GM18870 (cell line): ENCODE measurements around the gene ADH4.
A peak's percentile ranks its signal among the peaks of the same experiment; 100 is the strongest.
"Not testable (repeated sequence)": the region's sequence is repeated elsewhere in the genome, so short reads cannot be mapped to it uniquely, and the experiment has no call there.

Experiments
- ATAC-seq: cut with Tn5 transposase; IDR thresholded peaks from one replicate; pipeline ENCODE4 v1.9.1; 2021; ENCODE audit warnings: moderate library complexity; ENCODE audit not compliant: unreplicated experiment

ADH4 gene

GRCh38 chr4:99135541-99136162 is 8.4 kb downstream of the ADH4 start:
- no peak for ATAC-seq

- ATAC-seq, result no peak
These were observed 9.5 kb downstream of the ADH4 start for GRCh38 chr4:99134586-99134985.

- ATAC-seq, result no peak
These were observed 12.7 kb downstream of the ADH4 start for GRCh38 chr4:99131378-99131777.

- ATAC-seq, result no peak
These were observed 17.7 kb downstream of the ADH4 start for GRCh38 chr4:99126376-99126775.

- ATAC-seq, result no peak
These were observed 23.1 kb downstream of the ADH4 start for GRCh38 chr4:99121008-99121407.

- ATAC-seq, result no peak
These were observed 23.6 kb downstream of the ADH4 start for GRCh38 chr4:99120501-99120900.

GRCh38 chr4:99117876-99118693 is 26.0 kb downstream of the ADH4 start:
- no peak for ATAC-seq

GRCh38 chr4:99117122-99117841 is 26.8 kb downstream of the ADH4 start:
- ATAC-seq, result not testable (repeated sequence)

GRCh38 chr4:99109286-99109685 is 34.8 kb downstream of the ADH4 start:
- ATAC-seq, result not testable (repeated sequence)

- no peak for ATAC-seq
These were observed 39.9 kb downstream of the ADH4 start for GRCh38 chr4:99104153-99104552.

- ATAC-seq, result no peak
These were observed 40.9 kb downstream of the ADH4 start for GRCh38 chr4:99103166-99103565.

- ATAC-seq, result no peak
These were observed 41.5 kb downstream of the ADH4 start for GRCh38 chr4:99102634-99103033.

- ATAC-seq, result no peak
These were observed 43.2 kb downstream of the ADH4 start for GRCh38 chr4:99100876-99101275.

- ATAC-seq, result not testable (repeated sequence)
These were observed 44.3 kb downstream of the ADH4 start for GRCh38 chr4:99099814-99100213.

GRCh38 chr4:99099311-99099710 is 44.8 kb downstream of the ADH4 start:
- ATAC-seq, result no peak

GRCh38 chr4:99091841-99092240 is 52.3 kb downstream of the ADH4 start:
- not testable (repeated sequence) for ATAC-seq

GRCh38 chr4:99091216-99091575 is 52.9 kb downstream of the ADH4 start:
- no peak for ATAC-seq

- no peak for ATAC-seq
These were observed 53.4 kb downstream of the ADH4 start for GRCh38 chr4:99090481-99091215.

- peak; percentile 71 for ATAC-seq
These were observed 55.4 kb downstream of the ADH4 start, which contains the start of gene ADH5 for GRCh38 chr4:99088481-99089365. Gene ADH5 (minus strand): TSS chr4:99088788. CDS start chr4:99088700, 88 bp downstream.

- ATAC-seq, result peak; percentile 21
These were observed 56.1 kb downstream of the ADH4 start for GRCh38 chr4:99088023-99088449.
